ENCODE results near the gene MTFR2.

Gene MTFR2

GRCh38 chr6:136188486-136188885 is 61.6 kb downstream of the MTFR2 start:
- DNase-seq (ENCODE audit: extremely low spot score), result no peak
- ChIA-PET CTCF (interaction anchor here (0.5 to 1.1 kb wide), 2 partner anchors 9 to 149 kb away, joined by 3 read pairs; no protein-coding TSS in a partner anchor), POLR2A (no interaction called here)
- TF ChIP-seq NFRKB (IDR thresholded peaks at IDR 0.05) (no peak), TARDBP (IDR thresholded peaks at IDR 0.05) (no peak), HDGF (IDR thresholded peaks at IDR 0.05; ENCODE audit: borderline replicate concordance) (no peak), CTBP1 (IDR thresholded peaks at IDR 0.05; ENCODE audit: borderline replicate concordance) (no peak), L3MBTL2 (conservative IDR thresholded peaks at IDR 0.05) (no peak), FOXA1 (IDR thresholded peaks at IDR 0.05) (no peak), SP1 (IDR thresholded peaks at IDR 0.05) (no peak), BHLHE40 (IDR thresholded peaks at IDR 0.05; ENCODE audit: borderline replicate concordance) (no peak), PKNOX1 (IDR thresholded peaks at IDR 0.05) (no peak), FOXK2 (IDR thresholded peaks at IDR 0.05) (no peak), FOXM1 (IDR thresholded peaks at IDR 0.05; ENCODE audit: borderline replicate concordance) (no peak), ZNF384 (IDR thresholded peaks at IDR 0.05) (no peak), LEF1 (IDR thresholded peaks at IDR 0.05; ENCODE audit: borderline replicate concordance) (no peak), ARNT (IDR thresholded peaks at IDR 0.05) (no peak), ELF4 (IDR thresholded peaks at IDR 0.05) (no peak), SUZ12 (IDR thresholded peaks at IDR 0.05) (no peak)

GRCh38 chr6:136186363-136186762 is 63.7 kb downstream of the MTFR2 start:
- TF ChIP-seq NFRKB (IDR thresholded peaks at IDR 0.05) (no peak), FOXM1 (IDR thresholded peaks at IDR 0.05; ENCODE audit: borderline replicate concordance) (no peak), ELF4 (IDR thresholded peaks at IDR 0.05) (no peak), ARNT (IDR thresholded peaks at IDR 0.05) (no peak), CTBP1 (IDR thresholded peaks at IDR 0.05; ENCODE audit: borderline replicate concordance) (no peak), SP1 (IDR thresholded peaks at IDR 0.05) (no peak), PKNOX1 (IDR thresholded peaks at IDR 0.05) (no peak), FOXA1 (IDR thresholded peaks at IDR 0.05) (no peak)
- no peak for DNase-seq (ENCODE audit: extremely low spot score)
- ChIA-PET CTCF (no interaction called here), POLR2A (no interaction called here)

DNA sequence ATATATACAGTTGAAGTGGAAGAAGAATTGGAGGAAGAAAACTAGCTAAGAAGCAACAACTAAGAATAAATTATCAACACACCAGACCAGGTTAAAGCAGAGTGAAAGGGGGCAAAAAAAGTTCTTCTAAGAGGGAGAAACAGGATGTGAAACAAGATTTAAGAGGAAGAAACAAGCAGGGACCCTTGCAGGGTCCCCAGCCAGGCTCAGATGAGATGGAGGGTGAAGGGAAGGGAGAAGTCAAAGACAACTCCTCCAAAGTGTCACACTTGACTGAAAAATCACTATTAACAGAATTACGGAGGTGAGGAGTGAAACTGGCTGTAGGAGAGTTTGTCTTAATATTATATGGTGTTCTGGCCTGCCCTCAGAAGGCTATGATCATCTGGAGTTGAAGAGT is 65.4 kb downstream of the MTFR2 start:
- ChIA-PET CTCF (no interaction called here), POLR2A (no interaction called here)
- TF ChIP-seq PKNOX1 (IDR thresholded peaks at IDR 0.05) (no peak), L3MBTL2 (conservative IDR thresholded peaks at IDR 0.05) (no peak), SP1 (IDR thresholded peaks at IDR 0.05) (no peak), BHLHE40 (IDR thresholded peaks at IDR 0.05; ENCODE audit: borderline replicate concordance) (no peak), HDGF (IDR thresholded peaks at IDR 0.05; ENCODE audit: borderline replicate concordance) (no peak), FOXA1 (IDR thresholded peaks at IDR 0.05) (no peak), ELF4 (IDR thresholded peaks at IDR 0.05) (no peak), FOXM1 (IDR thresholded peaks at IDR 0.05; ENCODE audit: borderline replicate concordance) (no peak)
- no peak for DNase-seq (ENCODE audit: extremely low spot score)

- TF ChIP-seq LEF1 (IDR thresholded peaks at IDR 0.05; ENCODE audit: borderline replicate concordance) (no peak), TARDBP (IDR thresholded peaks at IDR 0.05) (no peak), ELF4 (IDR thresholded peaks at IDR 0.05) (no peak), FOXA1 (IDR thresholded peaks at IDR 0.05) (no peak)
- CTCF ChIA-PET, result no interaction called here
- POLR2A ChIA-PET, result no interaction called here
- no peak for DNase-seq (ENCODE audit: extremely low spot score)
Observed at GRCh38 chr6:136181861-136182260, 68.2 kb downstream of the MTFR2 start.

GRCh38 chr6:136181512-136181833 is 68.6 kb downstream of the MTFR2 start:
- CTCF ChIA-PET, result no interaction called here
- POLR2A ChIA-PET, result no interaction called here
- no peak for TF ChIP-seq ARNT (IDR thresholded peaks at IDR 0.05)
- no peak for TF ChIP-seq PKNOX1 (IDR thresholded peaks at IDR 0.05)
- no peak for TF ChIP-seq BHLHE40 (IDR thresholded peaks at IDR 0.05; ENCODE audit: borderline replicate concordance)
- no peak for TF ChIP-seq FOXA1 (IDR thresholded peaks at IDR 0.05)
- no peak for TF ChIP-seq SUZ12 (IDR thresholded peaks at IDR 0.05)
- no peak for TF ChIP-seq CTBP1 (IDR thresholded peaks at IDR 0.05; ENCODE audit: borderline replicate concordance)
- TF ChIP-seq ZNF384 (IDR thresholded peaks at IDR 0.05), result no peak
- TF ChIP-seq FOXM1 (IDR thresholded peaks at IDR 0.05; ENCODE audit: borderline replicate concordance), result no peak
- TF ChIP-seq FOXK2 (IDR thresholded peaks at IDR 0.05), result no peak
- TF ChIP-seq NFRKB (IDR thresholded peaks at IDR 0.05), result no peak
- TF ChIP-seq LEF1 (IDR thresholded peaks at IDR 0.05; ENCODE audit: borderline replicate concordance), result no peak
- no peak for TF ChIP-seq L3MBTL2 (conservative IDR thresholded peaks at IDR 0.05)
- TF ChIP-seq SP1 (IDR thresholded peaks at IDR 0.05), result no peak
- no peak for TF ChIP-seq TARDBP (IDR thresholded peaks at IDR 0.05)
- TF ChIP-seq HDGF (IDR thresholded peaks at IDR 0.05; ENCODE audit: borderline replicate concordance), result no peak

More at GRCh38 chr6:136181512-136181833, 68.6 kb downstream of the MTFR2 start:
- DNase-seq (ENCODE audit: extremely low spot score), result no peak

Measured in HEK293T (cell line).